Neuronal stem cell (in vitro differentiated cells): ENCODE results near the gene DUXB. TPM values are rescaled to one million over a fixed set of nuclear protein-coding genes. Genes with fewer than 3 reads are reported as not detected.

Experiments used
- DNase-seq: peaks from one replicate; pipeline ENCODE4 v3.0.0-alpha.2; 2013; ENCODE audit warnings: low spot score
- H2AFZ ChIP-seq: one replicate; pipeline ENCODE4 v1.6.1; 2013; ENCODE audit warnings: mild to moderate bottlenecking, low read length, inconsistent platforms
- H2AK5ac ChIP-seq: 2 replicates; pipeline ENCODE4 v1.6.1; 2013; ENCODE audit warnings: low read depth, mild to moderate bottlenecking, inconsistent platforms, low read length, moderate library complexity, mixed read lengths
- H2BK120ac ChIP-seq: 2 replicates; pipeline ENCODE4 v1.6.1; 2013; ENCODE audit warnings: low read depth, mild to moderate bottlenecking, inconsistent platforms, low read length, moderate library complexity, mixed read lengths
- H2BK12ac ChIP-seq: one replicate; pipeline ENCODE4 v1.6.1; 2013; ENCODE audit warnings: low read length, inconsistent platforms
- H2BK15ac ChIP-seq: 2 replicates; pipeline ENCODE4 v1.6.1; 2013; ENCODE audit warnings: mild to moderate bottlenecking, low read length, inconsistent platforms, mixed read lengths
- H2BK5ac ChIP-seq: one replicate; pipeline ENCODE4 v1.6.1; 2013; ENCODE audit warnings: inconsistent platforms, mild to moderate bottlenecking, low read length, moderate library complexity
- H3K14ac ChIP-seq: one replicate; pipeline ENCODE4 v1.6.1; 2013; ENCODE audit warnings: low read length, inconsistent platforms
- H3K18ac ChIP-seq: 2 replicates; pipeline ENCODE4 v1.6.1; 2013; ENCODE audit warnings: low read length, inconsistent platforms
- H3K23ac ChIP-seq: 2 replicates; pipeline ENCODE4 v1.6.1; 2013; ENCODE audit warnings: low read depth, mild to moderate bottlenecking, mixed read lengths, low read length, inconsistent platforms; ENCODE audit not compliant: poor library complexity
- H3K27ac ChIP-seq: replicated peaks from 3 replicates; pipeline ENCODE4 v1.5.1; 2013; ENCODE audit warnings: low read length, inconsistent platforms
- H3K27me3 ChIP-seq, 3 experiments: 2 replicates each; pipeline ENCODE4 v1.6.1; 2013; ENCODE audit warnings: low read length in 3 of 3, mild to moderate bottlenecking in 2 of 3, inconsistent platforms in 1 of 3, low read depth in 1 of 3, mixed read lengths in 1 of 3, moderate library complexity in 1 of 3; ENCODE audit not compliant: control insufficient read depth in 3 of 3, insufficient read depth in 3 of 3
- H3K36me3 ChIP-seq, 2 donors: replicated peaks in 1 of 2; 2 replicates each; pipeline ENCODE4 v1.6.1; 2013; ENCODE audit warnings: low read length in 2 of 2; ENCODE audit not compliant: control insufficient read depth in 2 of 2, insufficient read depth in 2 of 2
- H3K4ac ChIP-seq: 2 replicates; pipeline ENCODE4 v1.6.1; 2013; ENCODE audit warnings: inconsistent platforms, mild to moderate bottlenecking, low read length, moderate library complexity
- H3K4me1 ChIP-seq, 2 donors: 1 replicate in 1 of 2; 2 replicates in 1 of 2; pipeline ENCODE4 v1.6.1; 2013; ENCODE audit warnings: low read length in 2 of 2, low read depth in 1 of 2; ENCODE audit not compliant: control insufficient read depth in 2 of 2, insufficient read depth in 1 of 2
- H3K4me2 ChIP-seq: one replicate; pipeline ENCODE4 v1.6.1; 2013; ENCODE audit warnings: mild to moderate bottlenecking, low read length, inconsistent platforms; ENCODE audit not compliant: insufficient read depth, poor library complexity, severe bottlenecking
- H3K4me3 ChIP-seq, 2 donors: 2 replicates each; pipeline ENCODE4 v1.5.1; 2013; ENCODE audit warnings: low read length in 2 of 2, mild to moderate bottlenecking in 2 of 2, inconsistent platforms in 1 of 2, moderate library complexity in 1 of 2
- H3K79me1 ChIP-seq: one replicate; pipeline ENCODE4 v1.6.1; 2013; ENCODE audit warnings: low read depth, mild to moderate bottlenecking, inconsistent platforms, low read length, moderate library complexity
- H3K9ac ChIP-seq: one replicate; pipeline ENCODE4 v1.6.1; 2013; ENCODE audit warnings: mild to moderate bottlenecking, low read depth, low read length, inconsistent platforms; ENCODE audit not compliant: poor library complexity
- H3K9me3 ChIP-seq, 2 donors: replicated peaks in 1 of 2; 2 replicates each; pipeline versions ENCODE3 to v1.6.1; 2013; ENCODE audit warnings: low read length in 2 of 2, mild to moderate bottlenecking in 2 of 2, inconsistent platforms in 1 of 2, low read depth in 1 of 2, mixed read lengths in 1 of 2, moderate library complexity in 1 of 2; ENCODE audit not compliant: control insufficient read depth in 2 of 2, insufficient read depth in 1 of 2
- H4K8ac ChIP-seq: one replicate; pipeline ENCODE4 v1.6.1; 2013; ENCODE audit warnings: low read depth, mild to moderate bottlenecking, inconsistent platforms, low read length, moderate library complexity
- H4K91ac ChIP-seq: one replicate; pipeline ENCODE4 v1.6.1; 2013; ENCODE audit warnings: low read length, low read depth, mild to moderate bottlenecking, inconsistent platforms; ENCODE audit not compliant: poor library complexity
- WGBS, 2 donors: extraction: QIAGEN DNeasy Blood & Tissue Kit; methylation state at CpG; one replicate each; pipeline ENCODE4 v1.1.7; 2013; ENCODE audit warnings: missing lambda C conversion rate in 2 of 2, mixed read lengths in 1 of 2; ENCODE audit not compliant: insufficient read length in 2 of 2, insufficient replicate concordance in 1 of 2; ENCODE audit errors: extremely low coverage in 2 of 2; 5-methylcytosine and 5-hydroxymethylcytosine counted together
- polyA plus RNA-seq, 2 experiments: library from polyadenylated mRNA; stranded (reverse); fragments of 200-250 nt; gene quantifications; one replicate each; pipeline ENCODE4 v1.2.3, GENCODE V29; 2013

The DUXB gene, protein sequence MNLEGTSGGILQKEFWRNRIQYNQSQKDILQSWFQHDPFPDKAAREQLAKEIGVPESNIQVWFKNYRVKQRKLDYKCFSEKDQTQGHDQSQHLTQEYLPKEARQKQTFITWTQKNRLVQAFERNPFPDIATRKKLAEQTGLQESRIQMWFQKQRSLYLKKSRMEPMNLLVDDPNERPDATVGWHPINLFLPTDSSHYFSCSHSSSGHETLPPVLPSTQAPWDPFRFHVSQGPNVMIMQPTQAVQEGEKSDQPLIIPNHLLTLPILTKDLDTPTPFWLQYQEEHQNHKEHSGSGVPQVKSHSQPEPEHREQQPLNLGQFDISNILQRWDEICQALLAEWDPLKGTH
- polyA plus RNA-seq (2013, experiment 1 of 2), result not detected
- polyA plus RNA-seq (2013, experiment 2 of 2), result not detected

GRCh38 chr16:75701361-75701760 is at the start of gene DUXB:
Gene DUXB, minus strand, starts transcription at chr16:75701461. Its CDS starts 43 bp downstream, at chr16:75701418.
- H3K9me3 ChIP-seq, result no peaks in the 10 kb centered on the region
- H3K27me3 ChIP-seq, result no peaks in the 10 kb centered on the region
- H2AK5ac ChIP-seq, result no peak within 1 kb of the TSS
- H3K36me3 ChIP-seq, result no peaks in the 10 kb centered on the region
- no peak within 1 kb of the TSS for H2BK5ac ChIP-seq
- DNase-seq, result no peak
- no peak within 1 kb of the TSS for H3K27ac ChIP-seq
- no CpG with 5 or more reads among the region's 5 CpGs for WGBS, 2 donors
- no peak within 1 kb of the TSS for H3K23ac ChIP-seq
- no peak within 1 kb of the TSS for H3K4me2 ChIP-seq
- H3K4me1 ChIP-seq, result no peaks in the 10 kb centered on the region
- H3K4me3 ChIP-seq, result no peak within 1 kb of the TSS
- H4K91ac ChIP-seq, result no peak within 1 kb of the TSS
- no peak within 1 kb of the TSS for H3K14ac ChIP-seq
- no peak within 1 kb of the TSS for H3K9ac ChIP-seq
- no peak within 1 kb of the TSS for H3K4ac ChIP-seq
- H2BK120ac ChIP-seq, result no peak within 1 kb of the TSS
- H2BK12ac ChIP-seq, result no peak within 1 kb of the TSS
- no peak within 1 kb of the TSS for H3K18ac ChIP-seq
- no peak within 1 kb of the TSS for H2AFZ ChIP-seq
- H3K79me1 ChIP-seq, result no peaks in the 10 kb centered on the region
- H4K8ac ChIP-seq, result no peak within 1 kb of the TSS
- no peak within 1 kb of the TSS for H2BK15ac ChIP-seq

- H3K27ac ChIP-seq, result no peak overlapping the region
- H3K4me2 ChIP-seq, result no peak overlapping the region
- WGBS, 2 donors, result no CpG with 5 or more reads among the region's 3 CpGs
Observed at GRCh38 chr16:75750528-75750927, 49.3 kb upstream of the DUXB start.

DNA sequence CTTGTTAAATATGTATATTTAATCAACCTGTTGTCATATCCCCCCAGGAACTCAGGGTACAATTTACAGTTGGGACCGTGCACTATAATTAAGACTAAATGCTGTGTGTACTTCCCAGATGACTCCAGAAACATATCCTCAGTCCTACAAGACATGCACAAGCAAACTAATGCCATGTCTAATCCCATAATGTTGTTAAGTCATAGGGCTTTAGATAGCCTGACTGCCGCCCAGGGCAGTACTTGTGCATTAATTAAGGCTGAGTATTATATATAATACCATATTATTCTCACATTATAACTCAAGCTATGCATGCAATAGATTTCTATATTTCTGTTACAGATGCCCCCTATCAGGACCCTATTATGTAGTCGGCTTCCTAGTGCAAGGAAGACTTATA is 45.1 kb upstream of the DUXB start:
- no peak overlapping the region for H2BK12ac ChIP-seq
- H3K27ac ChIP-seq, result no peak overlapping the region
- no peak overlapping the region for H3K4me2 ChIP-seq
- no peak overlapping the region for H2BK120ac ChIP-seq
- no peak overlapping the region for H3K9ac ChIP-seq
- no CpG with 5 or more reads among the region's 3 CpGs for WGBS, 2 donors
- no peaks in the 10 kb centered on the region for H3K36me3 ChIP-seq
- H3K14ac ChIP-seq, result no peak overlapping the region
- DNase-seq, result no peak
- peaks cover 4 to 13% of the 10 kb centered on the region in 2 donors for H3K9me3 ChIP-seq
- H3K4ac ChIP-seq, result no peak overlapping the region
- no peak overlapping the region for H3K23ac ChIP-seq
- no peak overlapping the region for H2AK5ac ChIP-seq
- H3K4me3 ChIP-seq, result no peak overlapping the region
- no peak overlapping the region for H2BK5ac ChIP-seq
- no peaks in the 10 kb centered on the region for H3K79me1 ChIP-seq
- no peak overlapping the region for H2AFZ ChIP-seq
- H4K8ac ChIP-seq, result no peak overlapping the region
- no peak overlapping the region for H4K91ac ChIP-seq
- H3K18ac ChIP-seq, result no peak overlapping the region
- H3K4me1 ChIP-seq, result no peaks in the 10 kb centered on the region
- H2BK15ac ChIP-seq, result no peak overlapping the region
- H3K27me3 ChIP-seq, result no peaks in the 10 kb centered on the region

More at GRCh38 chr16:75750528-75750927, 49.3 kb upstream of the DUXB start:
- H3K4me1 ChIP-seq, result no peaks in the 10 kb centered on the region
- H3K36me3 ChIP-seq, result no peaks in the 10 kb centered on the region
- H2AK5ac ChIP-seq, result no peak overlapping the region
- H2BK12ac ChIP-seq, result no peak overlapping the region
- DNase-seq, result no peak
- H3K23ac ChIP-seq, result no peak overlapping the region
- no peaks in the 10 kb centered on the region for H3K79me1 ChIP-seq
- H2BK5ac ChIP-seq, result no peak overlapping the region
- no peak overlapping the region for H2AFZ ChIP-seq
- no peaks in the 10 kb centered on the region for H3K9me3 ChIP-seq
- H4K8ac ChIP-seq, result no peak overlapping the region
- H3K14ac ChIP-seq, result no peak overlapping the region
- no peak overlapping the region for H3K4ac ChIP-seq
- H3K4me3 ChIP-seq, result no peak overlapping the region
- no peak overlapping the region for H2BK120ac ChIP-seq
- H2BK15ac ChIP-seq, result no peak overlapping the region
- no peak overlapping the region for H3K18ac ChIP-seq
- H3K27me3 ChIP-seq, result no peaks in the 10 kb centered on the region
- H3K9ac ChIP-seq, result no peak overlapping the region
- no peak overlapping the region for H4K91ac ChIP-seq

DNA sequence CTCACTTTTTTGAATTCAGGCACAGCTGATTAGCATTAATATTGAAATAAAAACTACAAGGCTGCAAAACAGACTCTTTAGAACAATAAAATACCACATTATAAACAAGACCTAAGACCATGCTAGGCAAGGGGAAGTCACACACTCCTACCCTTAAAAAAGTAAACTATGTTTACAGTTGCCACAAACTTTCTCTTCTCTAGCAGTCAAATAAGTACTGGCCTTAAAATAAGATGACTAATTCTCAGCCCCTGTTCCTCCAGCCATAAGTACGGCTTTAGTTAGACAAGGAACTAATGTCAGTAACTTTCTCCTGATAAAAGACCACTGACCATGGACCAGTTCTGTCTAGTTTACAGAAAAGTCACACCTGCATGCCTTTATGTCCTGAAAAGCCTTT is 44.6 kb upstream of the DUXB start:
- H3K79me1 ChIP-seq, result no peaks in the 10 kb centered on the region
- H3K27me3 ChIP-seq, result no peaks in the 10 kb centered on the region
- H2BK15ac ChIP-seq, result no peak overlapping the region
- no peak overlapping the region for H4K91ac ChIP-seq
- no peaks in the 10 kb centered on the region for H3K4me1 ChIP-seq
- no peak overlapping the region for H3K4me3 ChIP-seq
- H2AK5ac ChIP-seq, result no peak overlapping the region
- peaks cover 4 to 13% of the 10 kb centered on the region in 2 donors for H3K9me3 ChIP-seq
- H3K14ac ChIP-seq, result no peak overlapping the region
- DNase-seq, result no peak
- H4K8ac ChIP-seq, result no peak overlapping the region
- WGBS, 2 donors, result no CpG with 5 or more reads among the region's 1 CpG
- no peak overlapping the region for H3K18ac ChIP-seq
- no peak overlapping the region for H2BK120ac ChIP-seq
- H2AFZ ChIP-seq, result no peak overlapping the region
- no peak overlapping the region for H3K4ac ChIP-seq
- H3K9ac ChIP-seq, result no peak overlapping the region
- no peak overlapping the region for H2BK5ac ChIP-seq
- no peak overlapping the region for H3K4me2 ChIP-seq
- no peak overlapping the region for H2BK12ac ChIP-seq
- no peaks in the 10 kb centered on the region for H3K36me3 ChIP-seq
- no peak overlapping the region for H3K23ac ChIP-seq
- H3K27ac ChIP-seq, result no peak overlapping the region
